ENCODE measurements around the gene GCN1. TPM values are rescaled to one million over a fixed set of nuclear protein-coding genes. Genes with fewer than 3 reads are reported as not detected.

The GCN1 gene
- total RNA-seq, 1 donor from 2014 or later: 130 TPM

DNA sequence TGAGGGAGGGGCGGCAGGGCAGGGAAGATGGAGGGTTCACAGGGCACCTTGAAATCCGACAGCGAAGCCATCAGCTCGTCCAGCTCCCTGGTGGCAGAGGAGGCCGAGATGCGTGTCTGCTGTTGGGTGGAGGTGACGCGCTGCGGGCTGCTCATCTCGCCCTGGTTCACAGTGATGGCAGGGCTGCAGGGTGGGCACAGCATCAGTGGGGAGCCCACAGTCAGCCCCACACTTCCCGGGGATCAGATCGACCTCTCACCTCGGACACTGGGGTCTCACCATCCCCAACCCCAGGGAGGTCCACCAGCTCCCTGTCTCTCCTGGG lies 27.0 kb upstream of the GCN1 start:
- Mint-ChIP-seq H3K36me3 (peaks cover 5% of the 10 kb centered on the region), H3K4me1 (ENCODE audit: unreplicated experiment) (peaks cover 7% of the 10 kb centered on the region), H3K27ac (no peak overlapping the region), H3K27me3 (no peaks in the 10 kb centered on the region), H3K4me3 (no peak overlapping the region), H3K9me3 (no peaks in the 10 kb centered on the region)
- DNase-seq (ENCODE audit: extremely low spot score, unreplicated experiment): no peak
- TF ChIP-seq, protein P1, sequence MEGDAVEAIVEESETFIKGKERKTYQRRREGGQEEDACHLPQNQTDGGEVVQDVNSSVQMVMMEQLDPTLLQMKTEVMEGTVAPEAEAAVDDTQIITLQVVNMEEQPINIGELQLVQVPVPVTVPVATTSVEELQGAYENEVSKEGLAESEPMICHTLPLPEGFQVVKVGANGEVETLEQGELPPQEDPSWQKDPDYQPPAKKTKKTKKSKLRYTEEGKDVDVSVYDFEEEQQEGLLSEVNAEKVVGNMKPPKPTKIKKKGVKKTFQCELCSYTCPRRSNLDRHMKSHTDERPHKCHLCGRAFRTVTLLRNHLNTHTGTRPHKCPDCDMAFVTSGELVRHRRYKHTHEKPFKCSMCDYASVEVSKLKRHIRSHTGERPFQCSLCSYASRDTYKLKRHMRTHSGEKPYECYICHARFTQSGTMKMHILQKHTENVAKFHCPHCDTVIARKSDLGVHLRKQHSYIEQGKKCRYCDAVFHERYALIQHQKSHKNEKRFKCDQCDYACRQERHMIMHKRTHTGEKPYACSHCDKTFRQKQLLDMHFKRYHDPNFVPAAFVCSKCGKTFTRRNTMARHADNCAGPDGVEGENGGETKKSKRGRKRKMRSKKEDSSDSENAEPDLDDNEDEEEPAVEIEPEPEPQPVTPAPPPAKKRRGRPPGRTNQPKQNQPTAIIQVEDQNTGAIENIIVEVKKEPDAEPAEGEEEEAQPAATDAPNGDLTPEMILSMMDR (conservative IDR thresholded peaks at IDR 0.05): no peak

DNA sequence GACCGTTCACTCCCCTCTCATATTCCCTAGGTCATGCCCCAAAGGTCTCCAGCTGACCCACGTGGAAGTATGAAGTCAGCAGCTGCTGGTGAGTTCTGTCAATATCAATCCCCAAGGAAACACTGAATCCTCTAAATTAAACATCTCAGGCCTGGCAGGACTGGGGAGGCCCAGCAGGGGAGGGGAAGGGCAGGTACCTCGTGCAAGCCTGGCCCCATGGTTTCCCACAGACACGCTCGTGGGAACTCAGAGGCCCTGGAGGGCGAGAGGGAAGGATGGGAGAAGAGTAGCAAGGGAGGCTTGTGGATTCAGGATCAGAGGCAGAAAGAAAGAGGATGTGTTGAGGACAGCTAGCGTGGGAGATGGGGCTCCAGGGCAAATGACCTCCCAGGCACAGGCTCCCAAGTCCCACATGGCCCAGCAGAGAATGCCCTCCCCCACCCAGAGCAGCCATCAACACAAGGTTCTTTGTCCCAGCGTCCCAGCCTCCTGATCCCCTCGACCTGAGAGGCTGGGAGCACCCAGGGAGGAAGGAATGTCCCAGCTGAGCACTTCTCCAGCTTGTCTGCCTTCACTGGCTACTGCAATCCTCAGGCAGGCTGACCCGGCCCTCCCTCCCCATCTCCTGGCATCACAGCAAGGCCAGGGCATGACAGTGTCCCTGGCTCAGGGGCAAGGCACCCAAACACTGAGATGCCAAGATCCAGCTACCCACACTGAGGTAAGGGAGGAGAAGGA lies 26.5 kb upstream of the GCN1 start:
- Mint-ChIP-seq H3K36me3 (peaks cover 5% of the 10 kb centered on the region), H3K27me3 (no peaks in the 10 kb centered on the region), H3K4me3 (no peak overlapping the region), H3K9me3 (no peaks in the 10 kb centered on the region), H3K4me1 (ENCODE audit: unreplicated experiment) (peaks cover 7% of the 10 kb centered on the region), H3K27ac (peak overlapping the region; percentile 52)
- no peak for DNase-seq (ENCODE audit: extremely low spot score, unreplicated experiment)
- TF ChIP-seq, protein P1 (conservative IDR thresholded peaks at IDR 0.05): no peak

DNA sequence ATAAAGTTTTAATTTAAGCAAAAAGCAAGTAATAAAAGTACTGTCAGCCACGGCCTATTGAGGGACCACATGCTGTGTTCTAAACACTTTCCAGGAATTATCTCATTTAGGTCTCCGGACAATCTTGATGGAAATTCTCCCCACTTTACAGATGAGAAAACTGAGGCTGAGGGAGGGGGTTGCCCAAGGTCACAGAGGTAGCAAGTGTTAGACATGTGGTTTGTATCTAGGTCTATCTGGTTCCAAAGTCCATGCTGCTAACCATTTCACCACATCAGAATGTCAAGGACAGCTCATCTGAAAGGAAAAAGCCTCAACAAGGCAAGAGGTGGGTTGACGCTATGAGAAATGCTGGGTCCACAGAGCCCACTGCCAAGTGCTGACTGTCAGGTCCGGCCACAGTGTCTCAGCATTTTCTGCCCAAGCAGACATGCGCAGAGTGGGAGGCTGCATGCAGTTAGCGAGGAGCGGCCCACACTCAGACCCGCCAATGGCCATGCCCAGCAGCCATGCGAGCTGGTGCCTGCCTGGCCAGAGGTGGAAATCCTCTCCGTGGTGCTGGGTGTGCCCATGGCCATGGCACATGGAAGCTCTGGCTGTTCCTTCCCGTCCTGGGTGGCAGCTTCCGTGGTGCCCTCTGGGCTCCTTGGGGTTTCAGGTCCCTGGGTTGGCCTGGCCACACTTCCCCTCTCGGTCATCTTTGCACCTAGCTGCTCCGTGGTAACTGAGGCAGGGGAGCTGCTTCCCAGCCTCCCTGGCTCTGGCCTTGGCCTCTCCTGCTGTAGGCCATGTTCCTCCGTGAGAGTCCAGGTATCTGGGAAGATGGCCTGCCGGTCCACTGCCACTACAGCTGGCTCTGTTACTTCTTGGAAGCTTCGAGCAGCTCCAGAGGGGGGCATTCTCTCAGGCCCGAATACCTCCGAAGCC lies 24.4 kb upstream of the GCN1 start:
- peaks cover 5% of the 10 kb centered on the region for H3K4me1 Mint-ChIP-seq (ENCODE audit: unreplicated experiment)

DNA sequence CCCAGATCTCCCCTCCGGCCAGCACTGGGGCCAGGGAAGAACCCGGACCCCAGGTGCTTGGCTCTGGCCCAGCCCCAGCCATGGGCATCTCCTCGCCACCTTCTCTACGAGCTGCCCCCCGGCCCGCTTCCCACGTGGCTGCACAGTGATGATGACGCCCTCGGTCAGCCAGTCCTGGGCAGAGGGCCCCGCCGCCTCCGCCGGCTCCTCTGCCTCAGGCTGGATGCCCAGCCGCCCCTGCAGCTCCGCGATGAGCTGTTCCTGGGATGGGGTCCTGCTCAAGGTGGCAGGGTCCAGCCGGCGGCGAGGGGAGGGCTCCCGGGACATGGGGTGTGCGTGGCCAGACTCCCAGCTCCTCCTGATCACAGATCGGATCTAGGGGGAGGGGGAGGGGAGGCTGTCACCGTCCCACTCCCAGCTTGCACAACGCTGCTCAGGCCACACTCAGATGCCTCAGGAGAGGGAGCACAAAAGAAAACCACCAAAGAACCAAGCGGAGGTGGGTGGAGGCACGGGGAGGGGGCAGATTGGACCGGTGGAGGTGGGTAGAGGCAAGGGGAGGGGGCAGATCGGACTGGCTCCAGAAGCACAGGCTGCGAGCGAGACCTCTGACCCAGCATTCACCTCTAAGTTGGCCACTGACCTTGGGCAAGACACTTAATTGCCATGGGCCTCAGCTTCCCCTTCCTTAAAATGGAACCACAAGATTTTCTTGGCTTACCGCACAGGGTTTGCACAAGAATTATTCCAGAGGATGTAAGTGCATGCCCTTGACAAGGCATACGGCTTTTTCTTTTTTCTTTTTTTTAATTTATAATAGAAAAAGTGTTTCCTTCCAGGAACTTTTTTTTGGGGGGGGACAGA lies 22.5 kb upstream of the GCN1 start:
- no peak overlapping the region for H3K27ac Mint-ChIP-seq
- no peaks in the 10 kb centered on the region for H3K9me3 Mint-ChIP-seq
- TF ChIP-seq, protein P1 (conservative IDR thresholded peaks at IDR 0.05): no peak
- no peak for DNase-seq (ENCODE audit: extremely low spot score, unreplicated experiment)
- H3K4me1 Mint-ChIP-seq (ENCODE audit: unreplicated experiment): peaks cover 5% of the 10 kb centered on the region
- no peaks in the 10 kb centered on the region for H3K36me3 Mint-ChIP-seq
- H3K4me3 Mint-ChIP-seq: no peak overlapping the region
- H3K27me3 Mint-ChIP-seq: no peaks in the 10 kb centered on the region

More for the DNA sequence above, 24.4 kb upstream of the GCN1 start:
- no peaks in the 10 kb centered on the region for H3K27me3 Mint-ChIP-seq
- H3K9me3 Mint-ChIP-seq: no peaks in the 10 kb centered on the region
- H3K27ac Mint-ChIP-seq: no peak overlapping the region
- H3K36me3 Mint-ChIP-seq: peaks cover 5% of the 10 kb centered on the region
- no peak overlapping the region for H3K4me3 Mint-ChIP-seq
- TF ChIP-seq, protein P1 (conservative IDR thresholded peaks at IDR 0.05): no peak
- no peak for DNase-seq (ENCODE audit: extremely low spot score, unreplicated experiment)

Measured in type B pancreatic cell (in vitro differentiated cells).